Measurements from ENCODE around the gene BNIP3.

DNA sequence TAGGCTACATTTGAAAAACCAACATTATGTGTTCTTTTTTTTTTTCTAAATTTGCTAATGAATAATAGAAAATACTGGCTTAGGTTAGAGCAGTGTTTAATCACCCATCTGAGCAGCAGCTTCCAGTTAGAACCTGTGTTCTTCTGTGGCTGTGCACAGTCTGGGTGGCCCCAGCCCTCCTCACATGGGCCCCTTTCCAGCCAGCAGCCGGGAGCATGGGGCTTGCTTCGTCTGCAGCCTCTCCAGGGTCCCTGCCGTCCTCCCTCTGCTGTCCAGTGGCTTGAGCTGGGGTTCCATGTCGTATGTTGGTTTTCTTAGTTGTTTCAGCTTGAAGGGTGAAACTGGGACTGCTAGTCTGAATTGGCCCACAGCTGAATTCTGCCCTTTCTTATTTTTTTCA, 37.3 kb downstream of the BNIP3 start:
- TF ChIP-seq, protein P1, sequence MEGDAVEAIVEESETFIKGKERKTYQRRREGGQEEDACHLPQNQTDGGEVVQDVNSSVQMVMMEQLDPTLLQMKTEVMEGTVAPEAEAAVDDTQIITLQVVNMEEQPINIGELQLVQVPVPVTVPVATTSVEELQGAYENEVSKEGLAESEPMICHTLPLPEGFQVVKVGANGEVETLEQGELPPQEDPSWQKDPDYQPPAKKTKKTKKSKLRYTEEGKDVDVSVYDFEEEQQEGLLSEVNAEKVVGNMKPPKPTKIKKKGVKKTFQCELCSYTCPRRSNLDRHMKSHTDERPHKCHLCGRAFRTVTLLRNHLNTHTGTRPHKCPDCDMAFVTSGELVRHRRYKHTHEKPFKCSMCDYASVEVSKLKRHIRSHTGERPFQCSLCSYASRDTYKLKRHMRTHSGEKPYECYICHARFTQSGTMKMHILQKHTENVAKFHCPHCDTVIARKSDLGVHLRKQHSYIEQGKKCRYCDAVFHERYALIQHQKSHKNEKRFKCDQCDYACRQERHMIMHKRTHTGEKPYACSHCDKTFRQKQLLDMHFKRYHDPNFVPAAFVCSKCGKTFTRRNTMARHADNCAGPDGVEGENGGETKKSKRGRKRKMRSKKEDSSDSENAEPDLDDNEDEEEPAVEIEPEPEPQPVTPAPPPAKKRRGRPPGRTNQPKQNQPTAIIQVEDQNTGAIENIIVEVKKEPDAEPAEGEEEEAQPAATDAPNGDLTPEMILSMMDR (IDR thresholded peaks at IDR 0.05) = no peak
- no peak for TF ChIP-seq POLR2A (IDR thresholded peaks at IDR 0.05)

Measured in testis (tissue), 2 donors.